Breast epithelium (tissue), 4 donors: Measurements from ENCODE around the gene KREMEN1. TPM values are rescaled to one million over a fixed set of nuclear protein-coding genes. Genes with fewer than 3 reads are reported as not detected.

ENCODE experiments used
- DNase-seq, 2 donors: peaks; one replicate each; pipeline ENCODE4 v3.0.0-alpha.2; 2019; ENCODE audit warnings: low spot score in 2 of 2
- H3K27ac ChIP-seq, 2 donors: fragments of 200-600 bp; sonication (generic) in 1 of 2; one replicate each; pipeline ENCODE4 v1.5.1; 2016 to 2019; ENCODE audit warnings: mild to moderate bottlenecking in 1 of 2
- H3K27me3 ChIP-seq, 2 donors: fragments of 200-600 bp; sonication (generic) in 1 of 2; one replicate each; pipeline versions ENCODE4 v1.5.1 to v1.6.0; 2017 to 2019; ENCODE audit warnings: control low read depth in 1 of 2, mild to moderate bottlenecking in 1 of 2
- H3K36me3 ChIP-seq: fragments of 200-600 bp; one replicate; pipeline ENCODE4 v1.5.1; 2019
- H3K4me1 ChIP-seq, 2 donors: fragments of 200-600 bp; sonication (generic); one replicate each; pipeline ENCODE4 v1.5.1; 2016 to 2019; ENCODE audit warnings: control low read depth in 1 of 2
- H3K4me3 ChIP-seq, 3 donors: fragments of 200-600 bp; sonication (generic); 1 replicate in 2 of 3; 2 replicates in 1 of 3; pipeline ENCODE4 v1.5.1; 2016 to 2019; ENCODE audit warnings: mild to moderate bottlenecking in 3 of 3, moderate library complexity in 2 of 3
- H3K9me3 ChIP-seq, 2 donors: fragments of 200-600 bp; sonication (generic) in 1 of 2; one replicate each; pipeline ENCODE4 v1.5.1; 2016 to 2019; ENCODE audit warnings: control low read depth in 1 of 2
- CTCF ChIP-seq, 3 donors: fragments of 450-650 bp; IDR thresholded peaks; one replicate each; pipeline ENCODE4 v1.5.1; 2016 to 2017; ENCODE audit warnings: antibody characterized with exemption in 3 of 3, mild to moderate bottlenecking in 3 of 3, moderate library complexity in 3 of 3
- POLR2A ChIP-seq: fragments of 450-650 bp; IDR thresholded peaks from one replicate; pipeline ENCODE4 v1.6.1; 2016; ENCODE audit warnings: antibody characterized with exemption, mild to moderate bottlenecking, moderate library complexity
- POLR2AphosphoS5 ChIP-seq, 3 donors: sonication (generic); formaldehyde crosslinking; IDR thresholded peaks; one replicate each; pipeline ENCODE4 v1.6.1; 2017; ENCODE audit warnings: antibody characterized with exemption in 3 of 3
- intact Hi-C: fragments of 100-400 bp; cut with DNase I; formaldehyde crosslinking; loops from one replicate; pipeline ENCODE4 v1.15.1; 2023; ENCODE audit warnings: low total_unique reads
- total RNA-seq, 3 donors: library from RNA; depleted of rRNA; stranded (reverse); fragments of >200 nt; gene quantifications; one replicate each; pipeline ENCODE4 v1.1.0, GENCODE V29; 2016

Gene KREMEN1
- total RNA-seq, 3 donors from 2014 or later: 9.5 to 13.6 (median 13.5) TPM

- DNase-seq: no peak
- no peak overlapping the region for H3K27ac ChIP-seq
- H3K9me3 ChIP-seq: no peaks in the 10 kb centered on the region
- H3K4me1 ChIP-seq: no peaks in the 10 kb centered on the region
- TF ChIP-seq CTCF (IDR thresholded peaks at IDR 0.05): no peak
- no peak for TF ChIP-seq POLR2A
- no peak for TF ChIP-seq POLR2AphosphoS5 (IDR thresholded peaks at IDR 0.05)
- no peak overlapping the region for H3K4me3 ChIP-seq
- intact Hi-C loops: loop anchor here (10.0 kb wide), 1 partner anchor 195 kb away; no protein-coding TSS in a partner anchor
- peaks cover 9% of the 10 kb centered on the region for H3K36me3 ChIP-seq
- no peaks in the 10 kb centered on the region for H3K27me3 ChIP-seq
Measured at GRCh38 chr22:29049655-29050263, 23.1 kb upstream of the KREMEN1 start.

GRCh38 chr22:29050457-29050856 is 22.4 kb upstream of the KREMEN1 start:
- no peak overlapping the region for H3K27ac ChIP-seq
- intact Hi-C loops: no loop called here
- no peaks in the 10 kb centered on the region for H3K9me3 ChIP-seq
- no peaks in the 10 kb centered on the region for H3K27me3 ChIP-seq
- DNase-seq: no peak
- no peaks in the 10 kb centered on the region for H3K4me1 ChIP-seq
- peaks cover 9% of the 10 kb centered on the region for H3K36me3 ChIP-seq
- TF ChIP-seq POLR2A (no peak), POLR2AphosphoS5 (IDR thresholded peaks at IDR 0.05) (no peak), CTCF (IDR thresholded peaks at IDR 0.05) (no peak)
- H3K4me3 ChIP-seq: no peak overlapping the region

DNA sequence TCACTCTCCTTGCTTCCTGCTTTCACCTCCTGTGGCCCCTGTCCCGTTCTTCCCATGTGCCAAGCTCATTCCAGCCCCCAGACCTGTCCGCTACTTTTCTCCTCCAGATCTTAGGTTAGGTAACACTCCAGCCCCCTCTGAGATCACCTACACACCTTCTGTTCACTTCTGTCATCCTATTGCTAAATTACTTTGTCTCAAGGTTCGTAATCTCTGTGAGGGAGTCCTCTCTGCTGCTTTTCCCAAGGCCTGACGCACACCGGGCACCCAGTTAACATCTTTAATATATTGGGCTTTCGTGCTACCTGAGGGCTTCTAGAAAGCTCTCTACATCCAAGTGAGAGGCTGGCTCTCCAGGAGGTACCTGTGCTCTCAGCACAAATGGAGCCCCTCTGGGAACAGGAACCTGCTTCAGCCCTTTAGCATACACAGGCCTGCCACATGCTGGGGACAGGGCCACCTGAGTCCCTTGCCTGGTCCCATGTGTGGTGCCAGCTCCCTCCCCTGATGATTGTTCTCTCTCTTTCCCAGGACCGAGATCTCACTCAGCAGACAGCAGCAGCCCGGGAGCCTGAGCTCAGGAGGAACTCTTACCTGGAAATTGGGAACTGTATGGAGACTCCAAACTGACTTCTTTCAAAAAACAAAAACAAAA is 19.7 kb upstream of the KREMEN1 start:
- no peak overlapping the region for H3K4me3 ChIP-seq
- no peak overlapping the region for H3K27ac ChIP-seq
- H3K4me1 ChIP-seq: no peaks in the 10 kb centered on the region
- H3K27me3 ChIP-seq: no peaks in the 10 kb centered on the region
- peaks cover 9% of the 10 kb centered on the region for H3K36me3 ChIP-seq
- intact Hi-C loops: no loop called here
- TF ChIP-seq CTCF (IDR thresholded peaks at IDR 0.05): no peak
- no peak for TF ChIP-seq POLR2A
- TF ChIP-seq POLR2AphosphoS5 (IDR thresholded peaks at IDR 0.05): no peak
- no peak for DNase-seq
- no peaks in the 10 kb centered on the region for H3K9me3 ChIP-seq

GRCh38 chr22:29054251-29054767 is 18.5 kb upstream of the KREMEN1 start:
- H3K36me3 ChIP-seq: peaks cover 7% of the 10 kb centered on the region
- DNase-seq: no peak
- no peaks in the 10 kb centered on the region for H3K9me3 ChIP-seq
- no peak overlapping the region for H3K4me3 ChIP-seq
- TF ChIP-seq CTCF (IDR thresholded peaks at IDR 0.05): no peak
- no peak for TF ChIP-seq POLR2AphosphoS5 (IDR thresholded peaks at IDR 0.05)
- TF ChIP-seq POLR2A: no peak
- H3K27ac ChIP-seq: no peak overlapping the region
- no peaks in the 10 kb centered on the region for H3K27me3 ChIP-seq
- intact Hi-C loops: no loop called here
- no peaks in the 10 kb centered on the region for H3K4me1 ChIP-seq

DNA sequence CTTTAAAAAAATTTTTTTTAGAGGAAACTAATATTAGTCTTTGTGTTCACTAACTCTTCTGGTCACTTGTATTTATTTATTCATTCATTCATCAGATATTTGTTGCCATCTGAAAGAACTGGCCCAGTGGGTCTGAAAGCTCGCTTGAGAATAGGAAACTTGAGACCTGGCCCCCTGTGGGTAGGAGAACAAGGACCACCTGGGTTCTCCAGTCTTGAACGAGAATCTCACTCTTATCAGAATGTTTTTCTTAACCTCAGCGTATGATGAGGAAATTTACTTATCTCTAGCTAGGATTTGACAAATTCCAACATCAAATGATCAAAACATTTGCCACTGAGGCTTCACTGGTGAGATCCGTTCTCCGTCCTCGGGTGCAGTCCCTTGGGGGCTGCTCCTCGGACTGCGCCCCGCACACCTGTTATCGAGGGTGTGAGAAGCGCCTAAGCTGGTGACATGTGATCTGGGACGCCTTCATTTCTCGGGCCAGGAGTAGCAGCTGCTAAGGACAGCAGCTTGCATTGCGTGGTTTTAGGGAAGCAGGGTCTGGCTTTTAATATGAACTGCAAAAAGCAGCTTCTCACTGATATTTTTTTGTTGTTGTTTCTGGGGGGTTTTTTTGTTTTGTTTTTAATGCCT is 17.5 kb upstream of the KREMEN1 start:
- no peak for DNase-seq
- intact Hi-C loops: loop anchor here (5.0 kb wide), 1 partner anchor 492 kb away; no protein-coding TSS in a partner anchor
- Histone ChIP-seq H3K27ac (no peak overlapping the region), H3K27me3 (no peaks in the 10 kb centered on the region), H3K4me1 (no peaks in the 10 kb centered on the region), H3K36me3 (no peaks in the 10 kb centered on the region), H3K4me3 (no peak overlapping the region), H3K9me3 (no peaks in the 10 kb centered on the region)
- TF ChIP-seq POLR2AphosphoS5 (IDR thresholded peaks at IDR 0.05) (no peak), POLR2A (no peak), CTCF (IDR thresholded peaks at IDR 0.05) (no peak)
